Measurements from ENCODE around the gene RIMOC1.

DNA sequence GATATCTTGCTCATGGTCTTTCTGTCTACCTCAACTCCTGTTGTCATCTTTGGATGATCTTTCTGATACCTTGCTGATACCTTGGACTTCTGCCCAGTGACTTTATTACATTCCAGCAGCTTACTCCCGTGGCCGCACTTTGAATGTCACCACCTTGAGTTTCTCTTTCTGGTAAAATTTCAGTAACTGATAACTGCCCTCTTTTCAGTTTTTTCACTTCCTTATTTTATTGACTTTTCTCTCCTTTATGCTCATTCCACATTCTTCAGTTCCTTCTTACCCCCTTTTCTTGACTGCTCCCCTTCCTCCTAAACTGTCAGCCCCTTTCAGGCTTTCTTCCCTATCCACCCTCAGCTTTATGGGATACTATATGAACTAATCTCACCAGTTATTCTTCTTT, 14.0 kb downstream of the RIMOC1 start:
- TF ChIP-seq, protein P1, sequence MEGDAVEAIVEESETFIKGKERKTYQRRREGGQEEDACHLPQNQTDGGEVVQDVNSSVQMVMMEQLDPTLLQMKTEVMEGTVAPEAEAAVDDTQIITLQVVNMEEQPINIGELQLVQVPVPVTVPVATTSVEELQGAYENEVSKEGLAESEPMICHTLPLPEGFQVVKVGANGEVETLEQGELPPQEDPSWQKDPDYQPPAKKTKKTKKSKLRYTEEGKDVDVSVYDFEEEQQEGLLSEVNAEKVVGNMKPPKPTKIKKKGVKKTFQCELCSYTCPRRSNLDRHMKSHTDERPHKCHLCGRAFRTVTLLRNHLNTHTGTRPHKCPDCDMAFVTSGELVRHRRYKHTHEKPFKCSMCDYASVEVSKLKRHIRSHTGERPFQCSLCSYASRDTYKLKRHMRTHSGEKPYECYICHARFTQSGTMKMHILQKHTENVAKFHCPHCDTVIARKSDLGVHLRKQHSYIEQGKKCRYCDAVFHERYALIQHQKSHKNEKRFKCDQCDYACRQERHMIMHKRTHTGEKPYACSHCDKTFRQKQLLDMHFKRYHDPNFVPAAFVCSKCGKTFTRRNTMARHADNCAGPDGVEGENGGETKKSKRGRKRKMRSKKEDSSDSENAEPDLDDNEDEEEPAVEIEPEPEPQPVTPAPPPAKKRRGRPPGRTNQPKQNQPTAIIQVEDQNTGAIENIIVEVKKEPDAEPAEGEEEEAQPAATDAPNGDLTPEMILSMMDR (IDR thresholded peaks at IDR 0.05): no peak
- TF ChIP-seq POLR2A (IDR thresholded peaks at IDR 0.05): no peak
